Liver (tissue), 9 donors: Measurements from ENCODE around the gene CFL2. TPM values are rescaled to one million over a fixed set of nuclear protein-coding genes. Genes with fewer than 3 reads are reported as not detected.

Experiments used
- DNase-seq: peaks from one replicate; pipeline ENCODE4 v3.0.0-alpha.2; 2017; ENCODE audit warnings: low spot score
- H3K27ac ChIP-seq, 2 donors: one replicate each; pipeline ENCODE4 v1.7.0; 2013; ENCODE audit warnings: inconsistent platforms in 2 of 2, low read length in 2 of 2, control low read depth in 1 of 2, low read depth in 1 of 2, mild to moderate bottlenecking in 1 of 2
- H3K27me3 ChIP-seq, 4 donors: one replicate each; pipeline versions ENCODE4 v1.6.1 to v1.7.0; 2013; ENCODE audit warnings: low read length in 3 of 4, inconsistent platforms in 1 of 4, mild to moderate bottlenecking in 1 of 4, moderate library complexity in 1 of 4; ENCODE audit not compliant: control insufficient read depth in 4 of 4, insufficient read depth in 4 of 4
- H3K36me3 ChIP-seq, 4 donors: one replicate each; pipeline versions ENCODE4 v1.6.1 to v1.7.0; 2013; ENCODE audit warnings: low read length in 3 of 4, mild to moderate bottlenecking in 3 of 4, low read depth in 1 of 4, moderate library complexity in 1 of 4; ENCODE audit not compliant: control insufficient read depth in 4 of 4, insufficient read depth in 3 of 4
- H3K4me1 ChIP-seq, 4 donors: one replicate each; pipeline versions ENCODE4 v1.6.1 to v1.7.0; 2013; ENCODE audit warnings: low read length in 3 of 4, mild to moderate bottlenecking in 3 of 4, moderate library complexity in 1 of 4; ENCODE audit not compliant: control insufficient read depth in 4 of 4, insufficient read depth in 4 of 4
- H3K4me3 ChIP-seq, 3 donors: one replicate each; pipeline versions ENCODE4 v1.6.1 to v1.7.0; 2013; ENCODE audit warnings: low read length in 3 of 3, control low read depth in 1 of 3, low read depth in 1 of 3, mild to moderate bottlenecking in 1 of 3
- H3K9ac ChIP-seq, 2 donors: one replicate each; pipeline ENCODE4 v1.7.0; 2013; ENCODE audit warnings: low read length in 2 of 2, mild to moderate bottlenecking in 2 of 2, moderate library complexity in 2 of 2, control low read depth in 1 of 2, low read depth in 1 of 2
- H3K9me3 ChIP-seq, 4 donors: one replicate each; pipeline versions ENCODE4 v1.6.1 to v1.7.0; 2013; ENCODE audit warnings: low read length in 3 of 4; ENCODE audit not compliant: control insufficient read depth in 4 of 4
- EGR1 ChIP-seq, 2 donors: IDR thresholded peaks; 2 replicates each; pipeline ENCODE4 v1.6.1; 2016 to 2018; ENCODE audit warnings: antibody characterized with exemption in 2 of 2, low read depth in 2 of 2
- FOXA1 ChIP-seq: IDR thresholded peaks from 2 replicates; pipeline ENCODE4 v1.6.1; 2016; ENCODE audit warnings: antibody characterized with exemption
- FOXA2 ChIP-seq: IDR thresholded peaks from 2 replicates; pipeline ENCODE4 v1.6.1; 2016; ENCODE audit warnings: antibody characterized with exemption
- GABPA ChIP-seq, 2 donors: IDR thresholded peaks in 1 of 2; conservative IDR thresholded peaks in 1 of 2; 2 replicates each; pipeline ENCODE4 v1.6.1; 2016; ENCODE audit warnings: antibody characterized with exemption in 2 of 2, mild to moderate bottlenecking in 1 of 2, moderate library complexity in 1 of 2
- HNF4A ChIP-seq, 2 donors: conservative IDR thresholded peaks; 2 replicates each; pipeline ENCODE4 v1.6.1; 2016; ENCODE audit warnings: antibody characterized with exemption in 2 of 2, mild to moderate bottlenecking in 2 of 2
- HNF4G ChIP-seq: IDR thresholded peaks from 2 replicates; pipeline ENCODE4 v1.6.1; 2016; ENCODE audit warnings: antibody characterized with exemption
- NR2F2 ChIP-seq: IDR thresholded peaks from 2 replicates; pipeline ENCODE4 v1.6.1; 2016; ENCODE audit warnings: antibody characterized with exemption
- RAD21 ChIP-seq, 2 donors: IDR thresholded peaks; 2 replicates each; pipeline ENCODE4 v1.6.1; 2016; ENCODE audit warnings: antibody characterized with exemption in 2 of 2, mild to moderate bottlenecking in 2 of 2
- RXRA ChIP-seq, 2 donors: IDR thresholded peaks; 2 replicates each; pipeline ENCODE4 v1.6.1; 2017 to 2018; ENCODE audit warnings: antibody characterized with exemption in 2 of 2, mild to moderate bottlenecking in 1 of 2
- TAF1 ChIP-seq: conservative IDR thresholded peaks from 2 replicates; pipeline ENCODE4 v1.6.1; 2016; ENCODE audit warnings: antibody characterized with exemption, mild to moderate bottlenecking
- YY1 ChIP-seq: IDR thresholded peaks from 2 replicates; pipeline ENCODE4 v1.6.1; 2016; ENCODE audit warnings: antibody characterized with exemption, mild to moderate bottlenecking
- WGBS: extraction: QIAGEN DNeasy Blood & Tissue Kit; methylation state at CpG from one replicate; pipeline ENCODE4 v1.1.7; 2013; 5-methylcytosine and 5-hydroxymethylcytosine counted together
- polyA plus RNA-seq, 2 donors: library from polyadenylated mRNA; stranded (reverse) in 1 of 2; unstranded in 1 of 2; fragments of 200-250 nt in 1 of 2; fragments of >200 nt in 1 of 2; fragmentation: Nextera tagmentation in 1 of 2; extraction: Ambion mirVana in 1 of 2; gene quantifications; one replicate each; pipeline versions ENCODE4 v1.2.1 to v1.2.3, GENCODE V29; 2013 to 2015
- total RNA-seq, 2 donors: library from RNA; depleted of rRNA; stranded (reverse); fragments of >200 nt; gene quantifications; one replicate each; pipeline ENCODE4 v1.2.3, GENCODE V29; 2014
- TF ChIP-seq, protein P1 (sequence below): IDR thresholded peaks from 2 replicates; pipeline ENCODE4 v1.6.1; 2016; ENCODE audit warnings: antibody characterized with exemption
- TF ChIP-seq, protein P2 (sequence below): IDR thresholded peaks from 2 replicates; pipeline ENCODE4 v1.6.1; 2016; ENCODE audit warnings: antibody characterized with exemption
- TF ChIP-seq, protein P3 (sequence below): IDR thresholded peaks from 2 replicates; pipeline ENCODE4 v1.6.1; 2016; ENCODE audit warnings: antibody characterized with exemption
- TF ChIP-seq, protein P4 (sequence below): fragments of 150-350 bp; IDR thresholded peaks from 2 replicates; pipeline ENCODE4 v1.5.1; 2017; ENCODE audit warnings: improper control_type of control experiment, low read depth, low read length; ENCODE audit not compliant: missing input control
- TF ChIP-seq, protein P5 (sequence below): IDR thresholded peaks from 2 replicates; pipeline ENCODE4 v1.6.1; 2016; ENCODE audit warnings: antibody characterized with exemption, mild to moderate bottlenecking
- donor health status: healthy.
- donor health status: healthy.
- donor health status: healthy.
- donor health status: healthy.
- donor health status: healthy.

The CFL2 gene
- total and polyA plus RNA-seq, 4 donors, result 37.2 to 76.1 (median 62.7) TPM

DNA sequence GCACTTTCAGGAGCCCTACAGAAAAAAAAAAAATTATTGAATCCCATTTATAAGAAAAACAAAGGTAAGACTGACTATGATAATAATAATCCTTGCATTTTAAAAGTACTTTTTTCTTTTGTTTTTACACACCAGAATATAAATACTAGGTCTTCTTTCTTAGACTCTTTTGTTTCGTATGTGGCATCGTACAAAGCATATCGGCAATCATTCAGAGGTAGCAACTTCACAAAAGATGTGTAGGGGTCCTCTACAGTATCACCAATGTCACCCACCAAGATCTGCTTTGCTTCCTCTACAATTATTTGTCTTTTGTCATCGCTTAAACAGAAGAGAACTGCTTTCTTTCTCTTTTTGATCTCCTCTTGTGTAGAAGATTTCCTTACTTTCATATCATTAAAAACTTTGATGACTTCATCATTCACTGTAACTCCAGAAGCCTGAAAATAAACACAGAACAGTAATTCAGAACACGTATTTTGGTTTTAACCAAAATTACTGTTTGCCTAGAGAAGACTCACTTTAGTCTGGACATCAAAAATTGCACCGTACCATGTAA lies 1.2 kb downstream of the CFL2 start:
- 51% methylated on average over 6 of the region's 6 CpGs for WGBS
- peaks cover 2 to 31% (median 12%) of the 10 kb centered on the region in 4 donors for H3K4me1 ChIP-seq

More for the DNA sequence above, 1.2 kb downstream of the CFL2 start:
- Histone ChIP-seq H3K36me3 (peaks cover 2 to 8% (median 5%) of the 10 kb centered on the region in 4 donors), H3K27me3 (no peaks in the 10 kb centered on the region), H3K27ac (peak overlapping the region; percentile 97 to 98), H3K9ac (peak overlapping the region; percentile 64 to 96), H3K4me3 (peak overlapping the region; percentile 61 to 75 (median 69)), H3K9me3 (no peaks in the 10 kb centered on the region)
- TF ChIP-seq EGR1 (IDR thresholded peaks at IDR 0.05; ENCODE audit: low read depth in 2 of 2), result no peak
- no peak for TF ChIP-seq GABPA (IDR thresholded peaks at IDR 0.05 in 1 of 2, conservative IDR thresholded peaks at IDR 0.05 in 1 of 2)
- TF ChIP-seq TAF1, result no peak
- TF ChIP-seq, protein P1, sequence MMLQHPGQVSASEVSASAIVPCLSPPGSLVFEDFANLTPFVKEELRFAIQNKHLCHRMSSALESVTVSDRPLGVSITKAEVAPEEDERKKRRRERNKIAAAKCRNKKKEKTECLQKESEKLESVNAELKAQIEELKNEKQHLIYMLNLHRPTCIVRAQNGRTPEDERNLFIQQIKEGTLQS, result no peak
- no peak for TF ChIP-seq RXRA (IDR thresholded peaks at IDR 0.05)
- TF ChIP-seq, protein P2, sequence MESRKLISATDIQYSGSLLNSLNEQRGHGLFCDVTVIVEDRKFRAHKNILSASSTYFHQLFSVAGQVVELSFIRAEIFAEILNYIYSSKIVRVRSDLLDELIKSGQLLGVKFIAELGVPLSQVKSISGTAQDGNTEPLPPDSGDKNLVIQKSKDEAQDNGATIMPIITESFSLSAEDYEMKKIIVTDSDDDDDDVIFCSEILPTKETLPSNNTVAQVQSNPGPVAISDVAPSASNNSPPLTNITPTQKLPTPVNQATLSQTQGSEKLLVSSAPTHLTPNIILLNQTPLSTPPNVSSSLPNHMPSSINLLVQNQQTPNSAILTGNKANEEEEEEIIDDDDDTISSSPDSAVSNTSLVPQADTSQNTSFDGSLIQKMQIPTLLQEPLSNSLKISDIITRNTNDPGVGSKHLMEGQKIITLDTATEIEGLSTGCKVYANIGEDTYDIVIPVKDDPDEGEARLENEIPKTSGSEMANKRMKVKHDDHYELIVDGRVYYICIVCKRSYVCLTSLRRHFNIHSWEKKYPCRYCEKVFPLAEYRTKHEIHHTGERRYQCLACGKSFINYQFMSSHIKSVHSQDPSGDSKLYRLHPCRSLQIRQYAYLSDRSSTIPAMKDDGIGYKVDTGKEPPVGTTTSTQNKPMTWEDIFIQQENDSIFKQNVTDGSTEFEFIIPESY, result no peak
- TF ChIP-seq FOXA1, result no peak
- TF ChIP-seq NR2F2, result no peak
- no peak for TF ChIP-seq HNF4G
- TF ChIP-seq, protein P3, sequence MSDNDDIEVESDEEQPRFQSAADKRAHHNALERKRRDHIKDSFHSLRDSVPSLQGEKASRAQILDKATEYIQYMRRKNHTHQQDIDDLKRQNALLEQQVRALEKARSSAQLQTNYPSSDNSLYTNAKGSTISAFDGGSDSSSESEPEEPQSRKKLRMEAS, result no peak
- TF ChIP-seq, protein P4, sequence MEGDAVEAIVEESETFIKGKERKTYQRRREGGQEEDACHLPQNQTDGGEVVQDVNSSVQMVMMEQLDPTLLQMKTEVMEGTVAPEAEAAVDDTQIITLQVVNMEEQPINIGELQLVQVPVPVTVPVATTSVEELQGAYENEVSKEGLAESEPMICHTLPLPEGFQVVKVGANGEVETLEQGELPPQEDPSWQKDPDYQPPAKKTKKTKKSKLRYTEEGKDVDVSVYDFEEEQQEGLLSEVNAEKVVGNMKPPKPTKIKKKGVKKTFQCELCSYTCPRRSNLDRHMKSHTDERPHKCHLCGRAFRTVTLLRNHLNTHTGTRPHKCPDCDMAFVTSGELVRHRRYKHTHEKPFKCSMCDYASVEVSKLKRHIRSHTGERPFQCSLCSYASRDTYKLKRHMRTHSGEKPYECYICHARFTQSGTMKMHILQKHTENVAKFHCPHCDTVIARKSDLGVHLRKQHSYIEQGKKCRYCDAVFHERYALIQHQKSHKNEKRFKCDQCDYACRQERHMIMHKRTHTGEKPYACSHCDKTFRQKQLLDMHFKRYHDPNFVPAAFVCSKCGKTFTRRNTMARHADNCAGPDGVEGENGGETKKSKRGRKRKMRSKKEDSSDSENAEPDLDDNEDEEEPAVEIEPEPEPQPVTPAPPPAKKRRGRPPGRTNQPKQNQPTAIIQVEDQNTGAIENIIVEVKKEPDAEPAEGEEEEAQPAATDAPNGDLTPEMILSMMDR, result no peak
- no peak for TF ChIP-seq YY1
- no peak for TF ChIP-seq FOXA2
- no peak for TF ChIP-seq RAD21 (IDR thresholded peaks at IDR 0.05)
- TF ChIP-seq, protein P5, sequence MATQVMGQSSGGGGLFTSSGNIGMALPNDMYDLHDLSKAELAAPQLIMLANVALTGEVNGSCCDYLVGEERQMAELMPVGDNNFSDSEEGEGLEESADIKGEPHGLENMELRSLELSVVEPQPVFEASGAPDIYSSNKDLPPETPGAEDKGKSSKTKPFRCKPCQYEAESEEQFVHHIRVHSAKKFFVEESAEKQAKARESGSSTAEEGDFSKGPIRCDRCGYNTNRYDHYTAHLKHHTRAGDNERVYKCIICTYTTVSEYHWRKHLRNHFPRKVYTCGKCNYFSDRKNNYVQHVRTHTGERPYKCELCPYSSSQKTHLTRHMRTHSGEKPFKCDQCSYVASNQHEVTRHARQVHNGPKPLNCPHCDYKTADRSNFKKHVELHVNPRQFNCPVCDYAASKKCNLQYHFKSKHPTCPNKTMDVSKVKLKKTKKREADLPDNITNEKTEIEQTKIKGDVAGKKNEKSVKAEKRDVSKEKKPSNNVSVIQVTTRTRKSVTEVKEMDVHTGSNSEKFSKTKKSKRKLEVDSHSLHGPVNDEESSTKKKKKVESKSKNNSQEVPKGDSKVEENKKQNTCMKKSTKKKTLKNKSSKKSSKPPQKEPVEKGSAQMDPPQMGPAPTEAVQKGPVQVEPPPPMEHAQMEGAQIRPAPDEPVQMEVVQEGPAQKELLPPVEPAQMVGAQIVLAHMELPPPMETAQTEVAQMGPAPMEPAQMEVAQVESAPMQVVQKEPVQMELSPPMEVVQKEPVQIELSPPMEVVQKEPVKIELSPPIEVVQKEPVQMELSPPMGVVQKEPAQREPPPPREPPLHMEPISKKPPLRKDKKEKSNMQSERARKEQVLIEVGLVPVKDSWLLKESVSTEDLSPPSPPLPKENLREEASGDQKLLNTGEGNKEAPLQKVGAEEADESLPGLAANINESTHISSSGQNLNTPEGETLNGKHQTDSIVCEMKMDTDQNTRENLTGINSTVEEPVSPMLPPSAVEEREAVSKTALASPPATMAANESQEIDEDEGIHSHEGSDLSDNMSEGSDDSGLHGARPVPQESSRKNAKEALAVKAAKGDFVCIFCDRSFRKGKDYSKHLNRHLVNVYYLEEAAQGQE, result no peak
- TF ChIP-seq HNF4A (conservative IDR thresholded peaks at IDR 0.05), result no peak
- DNase-seq, result no peak
